ENCODE data around the gene CELF2. TPM values are rescaled to one million over a fixed set of nuclear protein-coding genes. Genes with fewer than 3 reads are reported as not detected.

Gene CELF2
- polyA plus RNA-seq, 2 donors: 2.2 to 4.0 TPM

GRCh38 chr10:11303361-11304170, 285.9 kb downstream of the CELF2 start:
- Histone ChIP-seq H3K4me1 (ENCODE audit: control insufficient read depth in 2 of 2, insufficient read depth in 2 of 2, low read length in 1 of 2) (no peaks in the 10 kb centered on the region), H3K36me3 (ENCODE audit: control insufficient read depth in 2 of 2, insufficient read depth in 2 of 2, low read length in 1 of 2) (peaks cover 3% of the 10 kb centered on the region in 2 donors), H3K4me3 (ENCODE audit: low read depth in 1 of 2, low read length in 2 of 2) (no peak overlapping the region), H3K27ac (ENCODE audit: low read depth in 2 of 2, low read length in 1 of 2) (no peak overlapping the region), H3K27me3 (ENCODE audit: control insufficient read depth in 1 of 2, insufficient read depth in 2 of 2, low read length in 2 of 2) (no peaks in the 10 kb centered on the region), H3K9me3 (ENCODE audit: control insufficient read depth in 2 of 2, insufficient read depth in 1 of 2, low read depth in 1 of 2, low read length in 1 of 2) (peaks cover 2 to 3% of the 10 kb centered on the region in 2 donors)
- WGBS, 2 donors: 85 to 90% methylated on average over 14 of the region's 14 CpGs

GRCh38 chr10:11304906-11305585, 287.4 kb downstream of the CELF2 start:
- H3K27me3 ChIP-seq (ENCODE audit: control insufficient read depth in 1 of 2, insufficient read depth in 2 of 2, low read length in 2 of 2): no peaks in the 10 kb centered on the region
- no peaks in the 10 kb centered on the region for H3K4me1 ChIP-seq (ENCODE audit: control insufficient read depth in 2 of 2, insufficient read depth in 2 of 2, low read length in 1 of 2)
- 96 to 97% methylated on average over 11 of the region's 11 CpGs for WGBS, 2 donors
- H3K27ac ChIP-seq (ENCODE audit: low read depth in 2 of 2, low read length in 1 of 2): no peak overlapping the region
- peaks cover 2 to 6% of the 10 kb centered on the region in 2 donors for H3K9me3 ChIP-seq (ENCODE audit: control insufficient read depth in 2 of 2, insufficient read depth in 1 of 2, low read depth in 1 of 2, low read length in 1 of 2)
- H3K4me3 ChIP-seq (ENCODE audit: low read depth in 1 of 2, low read length in 2 of 2): no peak overlapping the region
- peaks cover 3% of the 10 kb centered on the region in 2 donors for H3K36me3 ChIP-seq (ENCODE audit: control insufficient read depth in 2 of 2, insufficient read depth in 2 of 2, low read length in 1 of 2)

GRCh38 chr10:11305825-11306593, 288.3 kb downstream of the CELF2 start:
- H3K27me3 ChIP-seq (ENCODE audit: control insufficient read depth in 1 of 2, insufficient read depth in 2 of 2, low read length in 2 of 2): no peaks in the 10 kb centered on the region
- no peaks in the 10 kb centered on the region for H3K4me1 ChIP-seq (ENCODE audit: control insufficient read depth in 2 of 2, insufficient read depth in 2 of 2, low read length in 1 of 2)
- peaks cover 3% of the 10 kb centered on the region in 2 donors for H3K36me3 ChIP-seq (ENCODE audit: control insufficient read depth in 2 of 2, insufficient read depth in 2 of 2, low read length in 1 of 2)
- H3K27ac ChIP-seq (ENCODE audit: low read depth in 2 of 2, low read length in 1 of 2): no peak overlapping the region
- H3K4me3 ChIP-seq (ENCODE audit: low read depth in 1 of 2, low read length in 2 of 2): no peak overlapping the region
- peaks cover 2 to 6% of the 10 kb centered on the region in 2 donors for H3K9me3 ChIP-seq (ENCODE audit: control insufficient read depth in 2 of 2, insufficient read depth in 1 of 2, low read depth in 1 of 2, low read length in 1 of 2)
- 95% methylated on average over 13 of the region's 13 CpGs for WGBS, 2 donors

GRCh38 chr10:11307004-11307403, 289.3 kb downstream of the CELF2 start:
- no peak overlapping the region for H3K4me3 ChIP-seq (ENCODE audit: low read depth in 1 of 2, low read length in 2 of 2)
- peaks cover 2 to 6% of the 10 kb centered on the region in 2 donors for H3K9me3 ChIP-seq (ENCODE audit: control insufficient read depth in 2 of 2, insufficient read depth in 1 of 2, low read depth in 1 of 2, low read length in 1 of 2)
- WGBS, 2 donors: 97 to 99% methylated on average over 6 of the region's 6 CpGs
- no peaks in the 10 kb centered on the region for H3K4me1 ChIP-seq (ENCODE audit: control insufficient read depth in 2 of 2, insufficient read depth in 2 of 2, low read length in 1 of 2)
- H3K27me3 ChIP-seq (ENCODE audit: control insufficient read depth in 1 of 2, insufficient read depth in 2 of 2, low read length in 2 of 2): no peaks in the 10 kb centered on the region
- peaks cover 3% of the 10 kb centered on the region in 2 donors for H3K36me3 ChIP-seq (ENCODE audit: control insufficient read depth in 2 of 2, insufficient read depth in 2 of 2, low read length in 1 of 2)
- H3K27ac ChIP-seq (ENCODE audit: low read depth in 2 of 2, low read length in 1 of 2): no peak overlapping the region

GRCh38 chr10:11307937-11308336, 290.3 kb downstream of the CELF2 start:
- WGBS, 2 donors: 88 to 95% methylated on average over 1 of the region's 1 CpG
- Histone ChIP-seq H3K4me3 (ENCODE audit: low read depth in 1 of 2, low read length in 2 of 2) (no peak overlapping the region), H3K36me3 (ENCODE audit: control insufficient read depth in 2 of 2, insufficient read depth in 2 of 2, low read length in 1 of 2) (peaks cover 3% of the 10 kb centered on the region in 2 donors)

GRCh38 chr10:11311027-11311426, 293.4 kb downstream of the CELF2 start:
- Histone ChIP-seq H3K36me3 (ENCODE audit: control insufficient read depth in 2 of 2, insufficient read depth in 2 of 2, low read length in 1 of 2) (peaks cover 3 to 5% of the 10 kb centered on the region in 2 donors), H3K9me3 (ENCODE audit: control insufficient read depth in 2 of 2, insufficient read depth in 1 of 2, low read depth in 1 of 2, low read length in 1 of 2) (peaks cover 2 to 6% of the 10 kb centered on the region in 2 donors), H3K27ac (ENCODE audit: low read depth in 2 of 2, low read length in 1 of 2) (no peak overlapping the region), H3K4me3 (ENCODE audit: low read depth in 1 of 2, low read length in 2 of 2) (no peak overlapping the region), H3K4me1 (ENCODE audit: control insufficient read depth in 2 of 2, insufficient read depth in 2 of 2, low read length in 1 of 2) (no peaks in the 10 kb centered on the region), H3K27me3 (ENCODE audit: control insufficient read depth in 1 of 2, insufficient read depth in 2 of 2, low read length in 2 of 2) (no peaks in the 10 kb centered on the region)
- WGBS, 2 donors: 65 to 84% methylated on average over 2 of the region's 2 CpGs

More at GRCh38 chr10:11307937-11308336, 290.3 kb downstream of the CELF2 start:
- Histone ChIP-seq H3K4me1 (ENCODE audit: control insufficient read depth in 2 of 2, insufficient read depth in 2 of 2, low read length in 1 of 2) (no peaks in the 10 kb centered on the region), H3K27me3 (ENCODE audit: control insufficient read depth in 1 of 2, insufficient read depth in 2 of 2, low read length in 2 of 2) (no peaks in the 10 kb centered on the region), H3K9me3 (ENCODE audit: control insufficient read depth in 2 of 2, insufficient read depth in 1 of 2, low read depth in 1 of 2, low read length in 1 of 2) (peaks cover 2 to 6% of the 10 kb centered on the region in 2 donors), H3K27ac (ENCODE audit: low read depth in 2 of 2, low read length in 1 of 2) (no peak overlapping the region)

- H3K36me3 ChIP-seq (ENCODE audit: control insufficient read depth in 2 of 2, insufficient read depth in 2 of 2, low read length in 1 of 2): peaks cover 0 to 3% of the 10 kb centered on the region in 2 donors
- H3K27ac ChIP-seq (ENCODE audit: low read depth in 2 of 2, low read length in 1 of 2): no peak overlapping the region
- 68 to 76% methylated on average over 1 of the region's 1 CpG for WGBS, 2 donors
- no peak overlapping the region for H3K4me3 ChIP-seq (ENCODE audit: low read depth in 1 of 2, low read length in 2 of 2)
- no peaks in the 10 kb centered on the region for H3K27me3 ChIP-seq (ENCODE audit: control insufficient read depth in 1 of 2, insufficient read depth in 2 of 2, low read length in 2 of 2)
- no peaks in the 10 kb centered on the region for H3K4me1 ChIP-seq (ENCODE audit: control insufficient read depth in 2 of 2, insufficient read depth in 2 of 2, low read length in 1 of 2)
- H3K9me3 ChIP-seq (ENCODE audit: control insufficient read depth in 2 of 2, insufficient read depth in 1 of 2, low read depth in 1 of 2, low read length in 1 of 2): peaks cover 0 to 2% of the 10 kb centered on the region in 2 donors
Observed at GRCh38 chr10:11313463-11313862, 295.8 kb downstream of the CELF2 start.

- WGBS, 2 donors: 81 to 82% methylated on average over 7 of the region's 7 CpGs
Observed at GRCh38 chr10:11317936-11318670, 300.4 kb downstream of the CELF2 start.

More at GRCh38 chr10:11317936-11318670, 300.4 kb downstream of the CELF2 start:
- Histone ChIP-seq H3K27me3 (ENCODE audit: control insufficient read depth in 1 of 2, insufficient read depth in 2 of 2, low read length in 2 of 2) (no peaks in the 10 kb centered on the region), H3K9me3 (ENCODE audit: control insufficient read depth in 2 of 2, insufficient read depth in 1 of 2, low read depth in 1 of 2, low read length in 1 of 2) (no peaks in the 10 kb centered on the region), H3K36me3 (ENCODE audit: control insufficient read depth in 2 of 2, insufficient read depth in 2 of 2, low read length in 1 of 2) (peaks cover 0 to 10% of the 10 kb centered on the region in 2 donors), H3K27ac (ENCODE audit: low read depth in 2 of 2, low read length in 1 of 2) (no peak overlapping the region), H3K4me1 (ENCODE audit: control insufficient read depth in 2 of 2, insufficient read depth in 2 of 2, low read length in 1 of 2) (no peaks in the 10 kb centered on the region), H3K4me3 (ENCODE audit: low read depth in 1 of 2, low read length in 2 of 2) (no peak overlapping the region)
